Measurements from ENCODE around the gene GBP5. TPM values are rescaled to one million over a fixed set of nuclear protein-coding genes. Genes with fewer than 3 reads are reported as not detected.

The GBP5 gene
- total and polyA plus RNA-seq, 2 of the 13 experiments (the other 11 are each of a cell fraction or from before 2014, with no cell fraction given): 0.01 TPM; not detected in 1

DNA sequence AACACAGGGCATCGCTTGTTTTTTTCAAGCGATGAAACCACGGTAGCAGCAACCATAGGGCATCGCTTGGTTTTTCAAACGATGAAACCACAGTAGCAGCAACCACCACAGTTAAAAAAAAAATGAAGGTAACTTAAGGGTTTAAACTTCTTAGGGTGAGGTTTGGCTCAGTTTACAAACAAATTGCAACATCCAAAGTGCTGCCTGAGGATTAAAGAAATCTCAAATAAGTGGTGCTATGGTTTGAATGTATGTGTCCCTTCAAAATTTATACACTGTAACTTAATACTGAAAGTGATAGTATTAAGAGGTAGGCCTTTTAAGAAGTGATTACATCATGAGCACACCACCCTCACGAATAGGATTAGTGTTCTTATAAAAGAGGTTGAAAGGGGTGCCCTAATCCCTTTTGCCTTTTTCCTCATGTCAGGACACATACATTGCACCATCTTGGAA is 6.4 kb upstream of the GBP5 start (continued):
- no peak for TF ChIP-seq ZNF451 (CRISPR knock-in tag; IDR thresholded peaks at IDR 0.05)

DNA sequence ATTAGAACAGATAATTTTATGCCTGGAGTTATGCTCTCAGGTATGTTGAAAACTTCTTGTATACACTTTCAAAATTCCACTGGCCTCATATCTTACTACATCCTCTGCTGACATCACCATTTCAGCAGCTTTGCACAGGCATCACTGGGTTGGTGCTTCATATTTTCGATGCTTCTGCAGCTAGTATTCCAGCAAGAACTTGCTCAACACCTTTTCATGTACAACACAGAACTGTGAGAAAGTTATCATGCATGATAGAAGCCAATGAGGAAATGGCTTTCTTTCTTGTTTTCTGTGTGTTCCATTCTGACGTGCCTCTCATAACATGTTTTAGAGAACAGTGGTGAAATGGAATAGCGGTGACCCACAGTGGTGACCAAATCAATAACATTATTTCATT is 5.1 kb upstream of the GBP5 start:
- BruUV-seq (replicated peaks): no TSS peak
- no peaks in the 10 kb centered on the region for H3K79me2 ChIP-seq (ENCODE audit: insufficient read depth, low read length)
- no peak overlapping the region for H3K4me3 ChIP-seq (replicated peaks in 1 of 3; ENCODE audit: insufficient read depth in 1 of 3, low read depth in 2 of 3, low read length in 3 of 3)
- H3K36me3 ChIP-seq (replicated peaks in 1 of 2; ENCODE audit: control insufficient read depth in 1 of 2, insufficient read depth in 2 of 2, low read length in 2 of 2): no peaks in the 10 kb centered on the region
- H4K20me1 ChIP-seq (ENCODE audit: insufficient read depth, low read length): no peaks in the 10 kb centered on the region
- ChIA-PET CTCF (ENCODE audit: low intra/inter-chr PET ratio, low total read pairs) (no interaction called here), POLR2A (no interaction called here)
- H3K27ac ChIP-seq (ENCODE audit: extremely low read length, insufficient read depth, low read length): no peak overlapping the region
- intact Hi-C loops (cut with micrococcal nuclease; ENCODE audit: unreplicated experiment) (no loop called here), in situ Hi-C loops (cut with HindIII; ENCODE audit: extremely low pct_ligation_motif_present, low pct_unique_long_range_greater_than_20kb) (no loop called here)
- no peaks in the 10 kb centered on the region for H3K4me1 ChIP-seq (ENCODE audit: insufficient read depth, low read length)
- no peaks in the 10 kb centered on the region for H3K9me3 ChIP-seq (ENCODE audit: low read length)
- DNase-seq (ENCODE audit: low spot score) (no peak), FAIRE-seq (no peak), ATAC-seq (no peak)
- no peak overlapping the region for H3K4me2 ChIP-seq (ENCODE audit: low read depth, low read length)
- WGBS (ENCODE audit: low lambda C conversion rate): 8% methylated on average over 3 of the region's 3 CpGs
- no peak for TF ChIP-seq ZNF136 (CRISPR knock-in tag; IDR thresholded peaks at IDR 0.05; ENCODE audit: low read depth)
- TF ChIP-seq, protein P1, sequence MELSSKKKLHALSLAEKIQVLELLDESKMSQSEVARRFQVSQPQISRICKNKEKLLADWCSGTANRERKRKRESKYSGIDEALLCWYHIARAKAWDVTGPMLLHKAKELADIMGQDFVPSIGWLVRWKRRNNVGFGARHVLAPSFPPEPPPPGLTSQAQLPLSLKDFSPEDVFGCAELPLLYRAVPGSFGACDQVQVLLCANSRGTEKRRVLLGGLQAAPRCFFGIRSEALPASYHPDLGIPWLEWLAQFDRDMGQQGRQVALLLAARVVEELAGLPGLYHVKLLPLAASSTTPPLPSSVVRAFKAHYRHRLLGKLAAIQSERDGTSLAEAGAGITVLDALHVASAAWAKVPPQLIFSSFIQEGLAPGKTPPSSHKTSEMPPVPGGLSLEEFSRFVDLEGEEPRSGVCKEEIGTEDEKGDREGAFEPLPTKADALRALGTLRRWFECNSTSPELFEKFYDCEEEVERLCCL (CRISPR knock-in tag; IDR thresholded peaks at IDR 0.05; ENCODE audit: borderline replicate concordance): no peak
- no peaks in the 10 kb centered on the region for H3K27me3 ChIP-seq (ENCODE audit: control insufficient read depth in 1 of 2, insufficient read depth in 2 of 2, low read length in 2 of 2)
- no peak overlapping the region for H2AFZ ChIP-seq (ENCODE audit: low read length)
- H3K9ac ChIP-seq (ENCODE audit: insufficient read depth, low read depth, low read length): no peak overlapping the region

DNA sequence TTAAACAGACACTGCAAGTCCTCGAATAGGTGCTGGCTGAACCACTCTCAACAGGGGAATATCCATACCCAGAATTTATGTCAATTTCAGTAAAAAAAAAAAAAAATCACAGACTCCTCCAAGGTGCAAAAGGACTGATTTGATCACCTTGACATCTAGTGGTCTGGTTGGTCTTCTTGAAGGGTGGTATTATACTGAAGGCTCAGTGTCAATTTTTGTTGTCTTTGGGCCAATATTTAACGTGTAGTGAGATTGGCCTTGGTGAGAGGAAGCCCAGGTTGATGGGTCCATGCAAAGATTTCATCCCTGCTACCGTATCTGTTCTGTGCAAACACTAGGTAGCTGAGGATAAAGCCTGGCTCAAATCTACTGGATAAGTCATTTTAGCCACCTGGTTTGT is 4.0 kb upstream of the GBP5 start:
- H3K4me3 ChIP-seq (replicated peaks in 1 of 3; ENCODE audit: insufficient read depth in 1 of 3, low read depth in 2 of 3, low read length in 3 of 3): no peak overlapping the region
- POLR2A ChIA-PET: no interaction called here

More for the DNA sequence above, 4.0 kb upstream of the GBP5 start:
- intact Hi-C loops (cut with micrococcal nuclease; ENCODE audit: unreplicated experiment): no loop called here
- Histone ChIP-seq H4K20me1 (ENCODE audit: insufficient read depth, low read length) (no peaks in the 10 kb centered on the region), H3K27me3 (ENCODE audit: control insufficient read depth in 1 of 2, insufficient read depth in 2 of 2, low read length in 2 of 2) (no peaks in the 10 kb centered on the region), H3K79me2 (ENCODE audit: insufficient read depth, low read length) (no peaks in the 10 kb centered on the region), H3K4me2 (ENCODE audit: low read depth, low read length) (no peak overlapping the region), H3K4me1 (ENCODE audit: insufficient read depth, low read length) (no peaks in the 10 kb centered on the region), H2AFZ (ENCODE audit: low read length) (no peak overlapping the region), H3K9me3 (ENCODE audit: low read length) (no peaks in the 10 kb centered on the region), H3K27ac (ENCODE audit: extremely low read length, insufficient read depth, low read length) (no peak overlapping the region), H3K36me3 (replicated peaks in 1 of 2; ENCODE audit: control insufficient read depth in 1 of 2, insufficient read depth in 2 of 2, low read length in 2 of 2) (no peaks in the 10 kb centered on the region), H3K9ac (ENCODE audit: insufficient read depth, low read depth, low read length) (no peak overlapping the region)
- in situ Hi-C loops (cut with HindIII; ENCODE audit: extremely low pct_ligation_motif_present, low pct_unique_long_range_greater_than_20kb): no loop called here
- no TSS peak for BruUV-seq (replicated peaks)
- ATAC-seq (0 out of 3 replicates have a peak, but pooled peaks have one; percentile 39), DNase-seq (ENCODE audit: low spot score) (no peak), FAIRE-seq (no peak)
- CTCF ChIA-PET (ENCODE audit: low intra/inter-chr PET ratio, low total read pairs): no interaction called here
- WGBS (ENCODE audit: low lambda C conversion rate): 0% methylated on average over 3 of the region's 3 CpGs
- TF ChIP-seq SPEN (CRISPR knock-in tag; IDR thresholded peaks at IDR 0.05; ENCODE audit: low read depth): no peak
- TF ChIP-seq, protein P2, sequence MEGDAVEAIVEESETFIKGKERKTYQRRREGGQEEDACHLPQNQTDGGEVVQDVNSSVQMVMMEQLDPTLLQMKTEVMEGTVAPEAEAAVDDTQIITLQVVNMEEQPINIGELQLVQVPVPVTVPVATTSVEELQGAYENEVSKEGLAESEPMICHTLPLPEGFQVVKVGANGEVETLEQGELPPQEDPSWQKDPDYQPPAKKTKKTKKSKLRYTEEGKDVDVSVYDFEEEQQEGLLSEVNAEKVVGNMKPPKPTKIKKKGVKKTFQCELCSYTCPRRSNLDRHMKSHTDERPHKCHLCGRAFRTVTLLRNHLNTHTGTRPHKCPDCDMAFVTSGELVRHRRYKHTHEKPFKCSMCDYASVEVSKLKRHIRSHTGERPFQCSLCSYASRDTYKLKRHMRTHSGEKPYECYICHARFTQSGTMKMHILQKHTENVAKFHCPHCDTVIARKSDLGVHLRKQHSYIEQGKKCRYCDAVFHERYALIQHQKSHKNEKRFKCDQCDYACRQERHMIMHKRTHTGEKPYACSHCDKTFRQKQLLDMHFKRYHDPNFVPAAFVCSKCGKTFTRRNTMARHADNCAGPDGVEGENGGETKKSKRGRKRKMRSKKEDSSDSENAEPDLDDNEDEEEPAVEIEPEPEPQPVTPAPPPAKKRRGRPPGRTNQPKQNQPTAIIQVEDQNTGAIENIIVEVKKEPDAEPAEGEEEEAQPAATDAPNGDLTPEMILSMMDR (CRISPR knock-in tag; IDR thresholded peaks at IDR 0.05): 0 out of 2 replicates have a peak, but pooled peaks have one; percentile 18
